Lower leg skin (tissue), 3 donors: ENCODE measurements around the gene CAMTA1.

Experiments used
- POLR2A ChIP-seq, 2 donors: fragments of 450-650 bp; IDR thresholded peaks; one replicate each; pipeline ENCODE4 v1.6.1; 2016 to 2017; ENCODE audit warnings: antibody characterized with exemption in 2 of 2, mild to moderate bottlenecking in 1 of 2, moderate library complexity in 1 of 2
- TF ChIP-seq, protein P1 (sequence below), 3 donors: fragments of 450-650 bp; IDR thresholded peaks; one replicate each; pipeline ENCODE4 v1.5.1; 2016; ENCODE audit warnings: antibody characterized with exemption in 3 of 3, mild to moderate bottlenecking in 3 of 3, moderate library complexity in 2 of 3

DNA sequence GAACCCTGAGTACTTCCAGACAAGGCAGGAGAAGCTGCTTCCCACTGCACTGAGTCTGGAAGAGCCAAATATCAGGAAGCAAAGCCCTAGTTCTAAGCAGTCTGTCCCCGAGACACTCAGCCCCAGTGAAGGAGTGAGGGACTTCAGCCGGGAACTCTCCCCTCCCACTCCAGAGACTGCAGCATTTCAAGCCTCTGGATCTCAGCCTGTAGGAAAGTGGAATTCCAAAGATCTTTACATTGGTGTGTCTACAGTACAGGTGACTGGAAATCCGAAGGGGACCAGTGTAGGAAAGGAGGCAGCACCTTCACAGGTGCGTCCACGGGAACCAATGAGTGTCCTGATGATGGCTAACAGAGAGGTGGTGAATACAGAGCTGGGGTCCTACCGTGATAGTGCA, 952.8 kb downstream of the CAMTA1 start:
- no peak for TF ChIP-seq POLR2A (IDR thresholded peaks at IDR 0.05)
- TF ChIP-seq, protein P1, sequence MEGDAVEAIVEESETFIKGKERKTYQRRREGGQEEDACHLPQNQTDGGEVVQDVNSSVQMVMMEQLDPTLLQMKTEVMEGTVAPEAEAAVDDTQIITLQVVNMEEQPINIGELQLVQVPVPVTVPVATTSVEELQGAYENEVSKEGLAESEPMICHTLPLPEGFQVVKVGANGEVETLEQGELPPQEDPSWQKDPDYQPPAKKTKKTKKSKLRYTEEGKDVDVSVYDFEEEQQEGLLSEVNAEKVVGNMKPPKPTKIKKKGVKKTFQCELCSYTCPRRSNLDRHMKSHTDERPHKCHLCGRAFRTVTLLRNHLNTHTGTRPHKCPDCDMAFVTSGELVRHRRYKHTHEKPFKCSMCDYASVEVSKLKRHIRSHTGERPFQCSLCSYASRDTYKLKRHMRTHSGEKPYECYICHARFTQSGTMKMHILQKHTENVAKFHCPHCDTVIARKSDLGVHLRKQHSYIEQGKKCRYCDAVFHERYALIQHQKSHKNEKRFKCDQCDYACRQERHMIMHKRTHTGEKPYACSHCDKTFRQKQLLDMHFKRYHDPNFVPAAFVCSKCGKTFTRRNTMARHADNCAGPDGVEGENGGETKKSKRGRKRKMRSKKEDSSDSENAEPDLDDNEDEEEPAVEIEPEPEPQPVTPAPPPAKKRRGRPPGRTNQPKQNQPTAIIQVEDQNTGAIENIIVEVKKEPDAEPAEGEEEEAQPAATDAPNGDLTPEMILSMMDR (IDR thresholded peaks at IDR 0.05), result no peak
